GM12874 (cell line): ENCODE data around the gene BACE1-AS.

Experiments
- TF ChIP-seq, protein P1 (sequence below): IDR thresholded peaks from 2 replicates; pipeline ENCODE4 v1.5.1; 2011; ENCODE audit warnings: low read depth, mild to moderate bottlenecking, control low read depth, low read length, moderate library complexity; ENCODE audit not compliant: insufficient read depth

Gene BACE1-AS

DNA sequence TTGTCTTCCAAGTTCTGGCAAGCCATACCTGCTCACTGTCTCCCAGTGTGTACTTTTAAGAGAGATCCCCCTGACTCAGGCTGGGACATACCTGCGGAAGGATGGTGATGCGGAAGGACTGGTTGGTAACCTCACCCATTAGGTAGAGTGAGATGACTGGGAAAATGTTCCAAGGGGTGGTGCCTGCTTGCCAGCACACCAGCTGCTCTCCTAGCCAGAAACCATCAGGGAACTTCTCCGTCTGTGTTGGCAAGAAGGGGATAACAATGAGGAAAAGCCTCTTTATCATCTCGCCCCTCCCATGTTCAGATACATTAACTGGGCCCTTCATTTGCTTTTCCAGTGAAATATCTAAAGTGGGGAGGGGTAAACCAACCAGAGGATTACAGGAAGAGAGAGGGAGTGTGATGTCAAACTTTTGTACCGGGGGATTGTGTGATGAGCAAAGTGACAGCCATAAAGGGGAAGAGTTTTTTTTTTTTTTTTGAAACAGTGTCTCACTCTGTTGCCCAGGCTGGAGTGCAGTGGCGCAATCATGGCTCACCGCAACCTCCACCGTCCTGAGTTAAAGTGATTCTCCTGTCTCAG lies at the start of gene BACE1-AS:
Gene BACE1-AS, plus strand, starts transcription at position 538 of the 588 bp plus-strand sequence.
- TF ChIP-seq, protein P1, sequence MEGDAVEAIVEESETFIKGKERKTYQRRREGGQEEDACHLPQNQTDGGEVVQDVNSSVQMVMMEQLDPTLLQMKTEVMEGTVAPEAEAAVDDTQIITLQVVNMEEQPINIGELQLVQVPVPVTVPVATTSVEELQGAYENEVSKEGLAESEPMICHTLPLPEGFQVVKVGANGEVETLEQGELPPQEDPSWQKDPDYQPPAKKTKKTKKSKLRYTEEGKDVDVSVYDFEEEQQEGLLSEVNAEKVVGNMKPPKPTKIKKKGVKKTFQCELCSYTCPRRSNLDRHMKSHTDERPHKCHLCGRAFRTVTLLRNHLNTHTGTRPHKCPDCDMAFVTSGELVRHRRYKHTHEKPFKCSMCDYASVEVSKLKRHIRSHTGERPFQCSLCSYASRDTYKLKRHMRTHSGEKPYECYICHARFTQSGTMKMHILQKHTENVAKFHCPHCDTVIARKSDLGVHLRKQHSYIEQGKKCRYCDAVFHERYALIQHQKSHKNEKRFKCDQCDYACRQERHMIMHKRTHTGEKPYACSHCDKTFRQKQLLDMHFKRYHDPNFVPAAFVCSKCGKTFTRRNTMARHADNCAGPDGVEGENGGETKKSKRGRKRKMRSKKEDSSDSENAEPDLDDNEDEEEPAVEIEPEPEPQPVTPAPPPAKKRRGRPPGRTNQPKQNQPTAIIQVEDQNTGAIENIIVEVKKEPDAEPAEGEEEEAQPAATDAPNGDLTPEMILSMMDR = no peak

DNA sequence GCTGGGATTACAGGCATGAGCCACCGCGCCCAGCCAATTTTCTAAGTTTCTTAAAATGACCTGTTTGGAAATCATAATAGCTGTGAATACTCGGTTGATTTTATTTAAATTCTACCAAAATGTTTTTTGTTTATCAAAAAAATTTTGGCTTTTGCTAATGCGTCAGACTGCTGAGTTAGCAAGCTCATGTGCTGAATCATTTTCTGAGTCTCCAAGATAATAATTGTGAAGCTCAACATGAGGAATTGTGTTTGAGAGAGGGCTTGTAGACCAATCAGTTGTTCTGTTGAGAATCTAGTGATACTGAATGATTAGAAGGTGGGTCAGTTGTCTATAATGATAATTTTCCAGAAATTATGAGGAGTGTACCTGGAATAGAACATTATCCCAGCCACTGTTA lies 42.8 kb upstream of the BACE1-AS start:
- TF ChIP-seq, protein P1 = no peak

DNA sequence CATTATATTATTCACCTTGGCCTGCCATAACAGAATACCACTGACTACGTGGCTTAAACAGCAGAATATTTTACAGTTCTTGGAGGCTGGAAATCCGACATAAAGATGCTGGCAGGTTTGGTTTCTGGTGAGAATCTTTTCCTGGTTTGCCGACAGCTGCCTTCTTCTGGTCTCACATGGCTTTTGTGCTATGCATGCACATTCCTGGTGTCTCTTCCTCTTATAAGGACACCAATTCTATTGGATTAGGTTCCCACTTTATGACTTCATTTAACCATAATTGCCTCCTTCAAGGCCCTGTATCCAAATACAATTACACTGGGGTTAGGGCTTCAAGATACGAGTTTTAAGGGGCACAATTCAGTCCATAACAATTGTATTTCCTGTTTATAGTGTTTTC lies 41.6 kb upstream of the BACE1-AS start:
- TF ChIP-seq, protein P1 = no peak

DNA sequence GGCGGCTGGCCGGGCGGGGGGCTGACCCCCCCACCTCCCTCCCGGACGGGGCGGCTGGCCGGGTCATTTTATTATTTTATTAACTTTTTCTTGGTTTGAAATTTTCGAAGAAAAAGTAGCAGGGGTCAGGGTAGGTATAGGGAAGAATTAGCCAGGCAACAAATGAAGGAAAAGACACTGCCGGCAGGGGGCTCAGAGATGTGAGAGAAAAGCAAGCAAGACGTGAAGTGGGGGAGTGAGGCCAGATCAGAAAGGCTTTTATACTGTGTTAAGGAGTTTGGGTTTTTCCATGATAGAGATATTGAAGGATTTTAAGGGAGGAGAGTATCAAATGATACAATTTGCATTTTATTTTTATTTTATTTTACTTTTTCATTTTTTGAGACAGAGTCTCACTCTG lies 39.6 kb upstream of the BACE1-AS start:
- TF ChIP-seq, protein P1 = no peak

DNA sequence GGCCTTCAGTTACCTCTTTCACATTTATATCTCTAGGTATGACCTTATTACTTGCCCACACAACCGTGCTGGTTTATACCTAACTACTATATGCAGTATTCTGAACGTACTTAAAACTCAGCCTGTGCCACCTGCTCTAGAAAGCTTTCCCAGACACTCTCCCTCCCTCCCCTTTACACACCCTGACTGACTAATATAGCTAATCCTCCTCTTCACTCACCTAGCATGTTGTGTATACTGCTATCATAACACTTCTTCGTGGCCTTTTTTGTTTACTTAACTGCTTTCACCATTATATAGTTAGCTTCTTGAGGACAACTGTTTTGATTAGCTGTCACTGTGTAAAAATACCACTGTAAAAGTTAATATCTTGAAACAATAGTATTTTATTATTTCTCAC lies 35.2 kb upstream of the BACE1-AS start:
- TF ChIP-seq, protein P1 = no peak

DNA sequence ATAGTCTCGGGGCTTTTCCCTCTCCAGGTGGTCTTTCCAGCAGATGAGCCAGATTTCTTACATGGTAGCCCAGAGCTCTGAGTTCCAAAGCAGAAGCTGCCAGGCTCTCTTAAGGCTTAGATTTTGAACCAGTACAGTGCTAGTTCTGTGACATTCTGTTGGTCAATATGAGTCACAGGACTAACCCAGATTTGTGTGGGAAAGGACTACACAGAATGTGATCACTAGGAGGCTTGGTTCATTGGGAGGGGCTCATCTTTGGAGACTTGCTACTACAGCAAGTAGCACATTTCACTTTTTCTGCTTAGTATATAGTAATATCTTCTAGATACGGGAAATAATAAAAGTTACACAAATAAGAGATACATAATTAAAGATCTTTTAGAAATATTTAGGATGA lies 34.6 kb upstream of the BACE1-AS start:
- TF ChIP-seq, protein P1 = no peak

DNA sequence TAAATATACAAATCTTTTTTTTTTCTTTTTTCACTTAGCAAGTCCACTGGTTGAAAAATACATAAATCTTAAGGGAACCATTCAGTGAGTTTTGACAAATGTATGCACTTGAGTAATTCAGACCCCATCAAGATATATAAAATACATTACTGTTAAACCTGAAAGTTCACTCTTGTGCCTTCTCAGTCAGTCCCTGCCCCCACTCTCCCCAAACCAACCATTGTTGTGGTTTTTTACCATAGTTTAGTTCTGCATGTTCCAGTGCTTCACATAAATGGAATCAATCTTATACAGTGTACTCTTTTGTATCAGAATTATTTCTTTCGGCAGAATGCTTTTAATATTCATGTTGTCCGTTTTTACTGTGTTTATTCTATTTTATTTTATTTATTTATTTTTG lies 32.6 kb upstream of the BACE1-AS start:
- TF ChIP-seq, protein P1 = no peak
